HG02938 (cell line): ENCODE data around the gene TVP23A.
"Not testable (repeated sequence)": the region's sequence is repeated elsewhere in the genome, so short reads cannot be mapped to it uniquely, and the experiment has no call there.

Experiments
- ATAC-seq: cut with Tn5 transposase; IDR thresholded peaks from one replicate; pipeline ENCODE4 v1.9.1; 2021; ENCODE audit warnings: mild to moderate bottlenecking, moderate library complexity; ENCODE audit not compliant: unreplicated experiment

TVP23A gene

GRCh38 chr16:10806698-10807097 is 11.9 kb downstream of the TVP23A start:
- ATAC-seq, result no peak

GRCh38 chr16:10805334-10805733 is 13.3 kb downstream of the TVP23A start:
- no peak for ATAC-seq

GRCh38 chr16:10799736-10800135 is 18.9 kb downstream of the TVP23A start:
- ATAC-seq, result no peak

- ATAC-seq, result no peak
Observed at GRCh38 chr16:10791048-10791447, 27.5 kb downstream of the TVP23A start.

- not testable (repeated sequence) for ATAC-seq
Observed at GRCh38 chr16:10788630-10789029, 30.0 kb downstream of the TVP23A start.

- no peak for ATAC-seq
Observed at GRCh38 chr16:10787304-10787703, 31.3 kb downstream of the TVP23A start.

GRCh38 chr16:10782628-10783027 is 36.0 kb downstream of the TVP23A start:
- no peak for ATAC-seq

- ATAC-seq, result no peak
Observed at GRCh38 chr16:10780628-10781027, 38.0 kb downstream of the TVP23A start.

GRCh38 chr16:10779908-10780307 is 38.7 kb downstream of the TVP23A start:
- ATAC-seq, result not testable (repeated sequence)

- ATAC-seq, result no peak
Observed at GRCh38 chr16:10777356-10777755, 41.2 kb downstream of the TVP23A start.

GRCh38 chr16:10776923-10777322 is 41.7 kb downstream of the TVP23A start:
- ATAC-seq, result not testable (repeated sequence)

- peak; percentile 63 for ATAC-seq
Observed at GRCh38 chr16:10776280-10776679, 42.3 kb downstream of the TVP23A start.

- ATAC-seq, result no peak
Observed at GRCh38 chr16:10770907-10771306, 47.7 kb downstream of the TVP23A start.

- ATAC-seq, result no peak
Observed at GRCh38 chr16:10769381-10769780, 49.2 kb downstream of the TVP23A start.

- ATAC-seq, result no peak
Observed at GRCh38 chr16:10767127-10767526, 51.5 kb downstream of the TVP23A start.

- peak; percentile 55 for ATAC-seq
Observed at GRCh38 chr16:10765772-10766171, 52.8 kb downstream of the TVP23A start.

- no peak for ATAC-seq
Observed at GRCh38 chr16:10763456-10763855, 55.1 kb downstream of the TVP23A start.

- ATAC-seq, result no peak
Observed at GRCh38 chr16:10762336-10763016, 56.1 kb downstream of the TVP23A start.

- no peak for ATAC-seq
Observed at GRCh38 chr16:10761373-10761772, 57.2 kb downstream of the TVP23A start.

GRCh38 chr16:10760858-10761257 is 57.7 kb downstream of the TVP23A start:
- ATAC-seq, result no peak

GRCh38 chr16:10756574-10756973 is 62.0 kb downstream of the TVP23A start:
- no peak for ATAC-seq

GRCh38 chr16:10754941-10755340 is 63.7 kb downstream of the TVP23A start:
- ATAC-seq, result no peak

- ATAC-seq, result no peak
Observed at GRCh38 chr16:10753670-10754069, 64.9 kb downstream of the TVP23A start.
